NCI-H2107 treated with DMSO at 0.1 percent for 48 hours (cell line): ENCODE results near the gene SNAP25.

Experiments used
- DNase-seq: peaks from one replicate; lab custom pipeline; 2025; ENCODE audit not compliant: unreplicated experiment; lab: John Stamatoyannopoulos, UW

The SNAP25 gene

DNA sequence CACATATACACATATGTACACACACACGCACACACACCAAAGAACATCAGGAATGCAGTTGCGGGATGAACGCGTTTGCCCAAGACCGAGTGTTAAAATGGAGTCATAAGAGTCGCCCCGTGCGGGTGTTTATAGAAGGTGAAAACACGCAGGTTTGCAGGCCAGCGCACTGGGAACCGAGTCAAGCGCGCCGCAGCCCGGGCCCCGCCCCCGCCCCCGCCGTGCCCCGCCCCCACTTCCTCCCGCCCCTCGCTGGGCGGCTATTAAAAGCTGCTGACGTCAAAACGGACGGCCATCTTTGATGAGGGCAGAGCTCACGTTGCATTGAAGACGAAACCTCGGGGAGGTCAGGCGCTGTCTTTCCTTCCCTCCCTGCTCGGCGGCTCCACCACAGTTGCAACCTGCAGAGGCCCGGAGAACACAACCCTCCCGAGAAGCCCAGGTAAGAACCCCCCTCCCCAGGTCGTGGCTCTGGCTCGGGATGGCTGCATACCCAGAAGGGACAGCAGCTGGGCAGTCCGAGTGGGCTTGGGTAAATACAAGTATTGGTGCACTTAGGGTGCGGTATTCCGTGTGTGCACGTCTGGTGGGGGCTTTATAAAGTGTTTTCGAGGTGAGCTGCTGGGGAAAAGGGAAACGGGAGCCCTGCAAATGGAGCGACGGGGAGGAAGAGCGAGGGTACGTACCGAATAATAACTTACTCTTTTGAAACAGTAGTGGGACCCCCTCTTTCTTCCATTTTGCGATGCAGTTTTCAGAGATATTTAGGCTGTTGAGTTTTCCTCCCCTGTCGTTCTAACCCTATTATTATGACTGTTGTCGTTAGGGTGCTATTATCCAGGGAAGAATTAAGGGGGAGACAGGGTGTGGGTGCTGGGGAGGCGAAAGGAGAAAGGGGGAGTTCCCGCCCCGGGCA lies at the start of gene SNAP25:
TSS of gene SNAP25 (plus strand) at position 295 of the 916 bp plus-strand sequence. CDS start 56,662 bp downstream, outside the sequence.
- DNase-seq: peak; percentile 68

DNA sequence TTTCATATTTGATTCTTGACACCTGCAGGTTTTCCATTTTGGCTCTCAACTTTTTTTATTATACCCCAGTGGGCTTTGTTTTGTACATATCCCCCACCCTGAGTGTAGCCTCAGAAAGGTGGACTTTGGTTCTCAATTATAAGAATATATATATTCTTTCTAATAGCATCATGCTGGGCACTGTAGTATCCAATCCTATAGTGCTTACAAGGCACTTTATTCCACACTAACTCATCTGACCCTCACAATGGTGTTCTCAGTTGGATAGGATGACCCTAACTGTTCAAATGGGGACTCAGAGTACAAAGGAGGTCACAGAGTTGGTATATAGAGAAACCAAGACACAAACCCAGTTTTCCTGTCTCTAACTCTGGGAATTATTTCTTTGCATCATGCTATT lies 48.9 kb upstream of the SNAP25 start:
- DNase-seq: no peak

DNA sequence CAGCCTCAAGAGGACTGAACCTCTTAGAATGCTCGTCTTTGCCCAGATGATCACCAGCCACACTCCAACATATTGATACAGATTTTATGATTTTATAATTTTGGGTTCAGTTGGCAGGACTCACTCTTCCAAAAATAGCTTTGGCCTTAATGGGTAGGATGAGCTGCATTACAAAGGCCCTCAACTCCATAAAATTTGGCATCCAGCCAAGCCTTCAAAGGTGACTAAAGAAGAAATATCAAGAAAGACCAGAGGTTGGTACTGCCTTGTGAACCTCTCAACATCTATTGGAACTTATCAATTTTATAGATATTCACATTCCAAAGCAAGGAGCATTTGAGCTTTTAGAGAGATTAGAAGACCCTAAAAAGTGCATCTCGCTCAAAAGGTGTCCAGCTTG lies 48.4 kb upstream of the SNAP25 start:
- DNase-seq: no peak

DNA sequence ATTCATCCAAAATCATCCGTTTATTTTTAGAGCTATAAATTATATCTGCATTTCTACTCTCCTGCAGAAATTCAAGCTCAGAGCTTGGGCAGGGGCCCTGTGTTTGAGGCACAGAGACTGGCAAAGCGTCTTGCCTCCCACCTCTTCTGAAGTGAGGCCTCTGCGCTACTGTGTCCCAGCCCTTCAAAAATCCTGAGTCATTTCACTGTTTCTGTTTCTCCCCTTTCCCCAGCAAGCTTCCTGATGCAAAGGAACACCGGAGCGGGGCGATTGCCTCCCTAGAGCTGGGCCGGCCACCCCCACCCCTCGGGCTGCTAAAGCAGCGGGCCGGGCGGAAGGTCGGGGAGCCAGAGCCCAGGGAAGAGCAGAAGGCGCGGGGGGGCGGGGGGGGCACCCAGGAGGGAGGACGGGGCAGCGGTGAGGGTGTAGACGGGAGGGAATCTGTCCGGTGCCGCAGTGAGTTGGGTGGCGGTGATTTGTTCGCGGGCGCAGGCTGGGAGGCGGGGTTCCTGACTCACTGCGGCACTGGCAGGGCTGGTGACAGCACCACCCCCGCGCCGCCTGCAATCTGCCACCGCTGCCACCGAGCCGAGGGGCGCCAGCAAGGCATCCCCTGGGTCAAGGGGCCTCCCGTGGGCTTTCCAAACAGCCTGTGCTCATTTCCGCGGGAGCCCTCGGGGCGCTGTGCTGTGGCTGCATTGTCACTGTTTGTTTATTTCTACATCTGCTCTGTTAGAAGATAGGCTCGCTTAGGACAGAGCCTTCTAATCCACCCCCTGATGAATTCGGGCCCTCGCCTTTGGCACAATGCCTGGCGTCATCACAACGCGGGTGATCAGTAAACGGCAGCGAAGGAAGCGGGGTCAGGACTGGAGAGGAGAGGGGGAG lies 46.5 kb upstream of the SNAP25 start:
- peak; percentile 68 for DNase-seq

DNA sequence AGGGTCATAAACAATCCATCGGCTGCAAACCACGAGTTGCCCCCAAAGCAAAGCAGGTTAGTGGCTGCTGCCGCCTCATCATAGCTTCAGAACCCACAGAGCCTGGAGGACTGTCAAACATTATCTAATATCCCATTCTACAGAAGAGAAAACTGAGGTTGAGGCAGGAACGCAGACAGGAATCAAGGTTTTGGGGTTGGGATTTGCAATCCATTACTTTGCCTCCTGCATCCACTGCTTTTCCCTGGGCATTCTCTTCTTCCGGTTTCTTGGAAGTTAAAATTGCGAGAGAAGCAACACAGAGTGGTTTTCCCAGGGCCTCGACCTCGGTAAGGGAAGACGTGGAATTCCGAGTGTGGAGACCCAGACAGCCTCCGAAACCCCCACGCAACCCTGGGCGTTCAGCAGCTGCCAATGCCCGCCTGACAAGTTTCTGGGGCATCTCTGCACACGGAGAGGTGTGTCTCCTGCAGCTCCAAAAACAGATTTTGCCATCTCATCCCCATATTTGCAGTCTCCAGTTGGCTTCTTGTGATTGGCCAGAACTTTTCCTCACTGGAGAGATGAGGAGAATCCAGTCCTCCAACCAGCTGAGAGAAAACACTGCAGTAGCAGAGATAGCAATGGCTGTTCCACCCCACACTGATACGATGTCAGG lies 45.5 kb upstream of the SNAP25 start:
- DNase-seq: no peak

DNA sequence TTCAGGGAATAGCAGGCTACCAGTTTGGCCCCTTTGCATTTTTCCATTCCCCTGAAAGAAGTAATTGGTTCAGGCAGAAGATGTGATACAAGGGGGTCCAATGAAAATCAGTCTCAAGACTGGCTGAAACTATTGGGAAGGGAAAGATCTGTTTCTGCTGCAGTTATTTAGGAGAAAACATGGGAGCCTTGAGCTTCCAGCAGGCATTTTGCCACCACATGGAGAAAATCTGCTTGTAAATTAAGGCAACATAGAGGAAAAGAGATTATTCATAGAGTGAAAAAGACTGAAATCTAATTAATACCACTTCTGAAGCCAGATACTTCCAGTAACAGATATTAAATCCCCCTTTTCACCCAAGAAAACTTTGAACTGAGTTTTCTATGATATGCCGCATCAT lies 44.2 kb upstream of the SNAP25 start:
- DNase-seq: no peak

DNA sequence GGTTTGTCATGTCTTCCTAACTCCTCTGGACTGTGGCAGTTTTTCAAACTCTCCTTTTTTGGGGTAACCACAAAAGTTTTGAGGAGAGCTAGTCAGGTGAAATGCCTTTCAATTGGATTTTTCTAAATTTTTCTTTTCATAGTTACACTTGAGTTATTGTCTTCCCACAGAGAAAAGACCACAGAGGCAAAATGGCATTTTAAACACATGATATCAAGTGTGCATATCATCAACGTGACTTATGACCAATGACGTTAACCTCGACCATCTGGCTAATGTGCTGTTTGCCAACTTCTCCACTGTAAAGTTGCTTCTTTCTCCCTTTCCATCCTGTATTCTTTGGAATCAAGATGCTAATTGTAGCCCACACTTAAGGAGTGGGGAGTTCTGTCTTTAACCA lies 41.3 kb upstream of the SNAP25 start:
- DNase-seq: no peak

DNA sequence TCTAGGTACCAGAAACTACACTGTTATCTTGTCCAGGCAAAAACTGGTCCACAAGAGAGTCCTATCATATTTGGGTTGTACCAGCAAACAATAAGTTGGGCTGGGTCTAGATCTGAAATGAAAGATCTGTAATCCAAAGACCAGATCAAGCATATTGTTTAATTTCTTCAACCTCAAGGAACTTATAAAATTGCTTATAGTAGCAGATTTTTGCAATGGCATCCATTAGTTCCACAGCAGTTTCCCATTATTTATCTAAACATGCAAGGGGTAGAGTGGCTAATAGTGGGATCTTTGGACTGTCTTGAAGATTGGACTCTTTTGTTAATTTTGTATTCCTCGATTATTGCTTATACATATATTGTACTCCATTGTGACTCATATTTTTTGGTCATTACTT lies 40.5 kb upstream of the SNAP25 start:
- DNase-seq: no peak

DNA sequence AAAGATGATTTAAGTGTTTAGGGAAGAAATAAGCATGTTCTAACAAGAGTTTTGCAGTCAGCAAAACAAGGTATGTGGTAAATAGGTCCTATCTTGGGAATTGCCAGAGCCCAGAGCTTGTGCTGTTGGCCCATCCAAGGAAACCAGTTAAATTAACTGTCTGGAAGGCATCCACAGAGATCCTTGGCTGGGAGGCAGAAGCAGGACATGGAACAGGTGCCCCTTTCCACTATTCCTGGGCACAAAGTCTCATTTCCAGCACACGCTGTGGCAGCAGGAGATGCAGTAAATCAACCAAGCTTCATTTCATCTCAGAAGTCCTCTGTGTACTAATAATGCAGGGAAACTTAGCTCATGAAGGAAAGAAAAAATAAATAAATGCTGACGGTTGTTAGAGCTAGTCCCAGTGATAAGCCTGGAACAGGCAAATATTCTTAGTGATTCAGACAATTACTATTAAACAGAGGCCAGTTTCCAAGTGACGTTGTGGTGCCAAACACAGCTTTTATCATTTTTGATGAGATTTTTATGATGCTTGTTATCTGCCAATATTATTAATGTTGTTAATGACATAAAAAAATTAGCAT lies 39.8 kb upstream of the SNAP25 start:
- DNase-seq: no peak

DNA sequence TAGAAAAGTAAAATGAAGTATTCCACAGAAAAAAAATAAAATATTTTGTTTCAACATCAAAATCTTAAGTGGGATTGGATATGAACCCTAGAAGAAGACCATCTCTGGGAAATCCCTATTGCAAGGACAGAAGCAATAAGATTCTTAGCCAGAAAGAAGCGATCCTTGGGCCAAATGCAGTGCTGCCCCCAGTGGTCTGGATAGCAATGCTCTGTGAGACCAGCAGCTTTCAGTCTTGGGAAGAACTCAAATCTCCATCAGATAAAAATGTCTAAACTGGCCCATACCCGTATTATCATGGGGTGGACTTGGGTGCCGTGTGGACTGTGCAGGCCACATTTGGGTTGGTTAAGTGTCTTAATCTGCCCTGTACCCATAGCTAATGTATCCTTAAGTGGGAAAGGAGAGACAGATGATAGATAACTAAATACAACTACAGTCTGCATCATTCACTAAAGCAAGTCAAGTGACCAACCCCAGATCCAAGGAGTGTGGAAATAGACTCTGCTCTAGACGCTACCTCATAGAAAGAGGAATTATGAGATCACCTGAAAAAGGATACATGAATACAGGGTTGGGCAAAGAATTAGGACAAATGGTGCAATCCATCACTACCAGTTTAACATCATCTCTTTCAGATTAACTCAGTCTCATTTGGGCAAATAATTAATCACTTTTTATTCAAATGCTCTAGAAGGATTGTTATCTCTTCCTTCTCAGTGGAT lies 38.9 kb upstream of the SNAP25 start:
- no peak for DNase-seq

DNA sequence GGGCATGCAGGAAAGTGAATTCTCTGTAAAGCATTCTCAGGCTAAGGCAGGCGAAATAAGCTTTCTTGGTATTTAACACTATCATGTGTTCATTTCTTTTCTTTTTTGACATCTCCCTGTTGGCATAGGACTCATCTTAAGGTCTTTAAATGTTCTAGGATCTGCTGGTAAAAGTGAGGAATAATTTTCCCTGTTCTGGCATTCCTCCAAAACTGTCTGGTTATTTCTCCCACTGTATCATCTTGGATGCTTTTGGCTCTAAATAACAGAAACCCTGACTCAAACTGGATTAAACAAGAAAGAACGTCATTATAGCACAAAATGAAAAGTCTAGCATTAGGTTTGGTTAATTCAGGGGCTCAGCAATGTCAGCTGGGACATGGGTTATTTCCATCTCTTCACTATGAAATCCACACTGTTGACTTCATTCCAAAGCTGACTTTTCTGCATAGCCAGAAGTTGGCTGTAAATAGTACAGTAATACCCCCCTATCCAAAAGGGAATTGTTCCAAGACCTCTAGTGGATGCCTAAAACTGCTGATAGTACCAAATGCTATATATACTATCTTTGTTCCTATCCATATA lies 37.9 kb upstream of the SNAP25 start:
- no peak for DNase-seq

DNA sequence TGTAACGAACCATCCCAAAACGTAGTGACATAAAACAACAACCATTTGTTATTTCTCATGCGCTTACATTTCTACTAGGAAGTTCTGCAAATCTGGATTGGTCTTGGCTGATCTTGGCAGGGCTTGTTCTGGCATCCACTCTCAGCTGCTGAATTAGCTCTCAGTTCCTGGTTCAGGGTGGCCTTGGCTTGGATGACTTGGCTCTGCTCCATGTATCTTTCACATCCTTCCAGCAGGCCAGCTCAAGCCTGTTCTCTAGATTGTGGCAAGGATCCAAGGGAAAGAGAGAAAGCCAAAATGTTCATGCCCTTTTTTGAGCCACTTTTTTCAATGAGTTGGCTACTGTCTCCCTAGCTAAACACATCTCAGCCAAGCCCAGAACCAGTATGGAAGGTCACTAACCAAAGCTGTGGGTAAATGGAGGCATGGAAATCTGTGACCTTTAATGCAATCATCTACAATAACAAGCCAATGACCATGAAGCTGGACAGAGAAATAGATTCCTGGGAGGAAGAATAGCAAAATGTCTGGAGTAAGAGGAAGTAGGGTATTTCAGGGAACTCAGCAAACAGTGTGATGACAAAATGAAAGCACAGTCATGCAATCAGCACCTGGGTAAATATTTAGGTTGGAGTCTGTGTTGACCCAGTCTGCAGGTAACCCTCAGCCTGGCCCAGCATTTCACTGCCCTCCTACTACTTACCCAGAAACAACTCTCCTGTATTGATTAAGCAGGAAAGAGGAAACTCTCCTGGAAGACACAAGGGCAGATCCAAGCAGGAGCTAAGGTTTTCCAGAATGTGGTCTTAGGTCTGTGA lies 32.7 kb upstream of the SNAP25 start:
- no peak for DNase-seq

DNA sequence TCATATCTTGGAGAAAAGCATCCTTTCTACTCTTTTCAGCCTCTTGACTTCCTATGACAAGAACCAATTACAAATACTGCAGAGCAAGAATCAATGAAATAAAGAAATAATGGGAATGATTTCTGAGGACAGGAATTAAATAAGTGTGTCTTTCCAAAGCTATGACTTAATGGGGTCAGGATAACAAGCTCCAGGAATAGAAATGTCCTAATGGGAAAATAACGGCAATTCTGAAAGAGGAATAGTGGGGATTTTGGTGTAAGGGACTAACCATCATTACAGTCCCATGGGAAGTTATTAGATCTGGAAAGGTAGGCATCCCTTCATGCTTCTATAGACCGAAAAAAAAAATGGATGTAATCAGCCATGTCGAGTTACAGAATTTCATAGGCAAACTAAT lies 28.2 kb upstream of the SNAP25 start:
- DNase-seq: no peak

DNA sequence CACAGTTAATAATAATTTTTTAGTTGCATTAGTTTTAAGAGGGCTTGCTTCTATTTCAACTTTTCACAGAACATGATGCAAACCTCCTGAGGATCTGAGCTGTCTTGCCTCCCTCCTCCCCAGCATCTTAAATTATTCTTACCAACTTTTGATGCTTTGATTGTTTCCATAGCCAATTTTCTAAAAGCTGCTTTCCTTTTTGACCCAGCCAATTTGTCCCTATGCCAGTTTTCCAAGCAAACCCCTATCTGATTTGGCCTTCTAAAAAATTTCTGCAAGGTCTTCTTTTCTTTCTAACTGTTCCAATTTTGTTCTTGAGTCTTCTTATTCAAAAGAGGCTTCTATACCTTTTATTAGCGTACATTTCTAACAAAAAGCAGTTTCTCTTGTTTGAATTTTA lies 26.5 kb upstream of the SNAP25 start:
- no peak for DNase-seq

DNA sequence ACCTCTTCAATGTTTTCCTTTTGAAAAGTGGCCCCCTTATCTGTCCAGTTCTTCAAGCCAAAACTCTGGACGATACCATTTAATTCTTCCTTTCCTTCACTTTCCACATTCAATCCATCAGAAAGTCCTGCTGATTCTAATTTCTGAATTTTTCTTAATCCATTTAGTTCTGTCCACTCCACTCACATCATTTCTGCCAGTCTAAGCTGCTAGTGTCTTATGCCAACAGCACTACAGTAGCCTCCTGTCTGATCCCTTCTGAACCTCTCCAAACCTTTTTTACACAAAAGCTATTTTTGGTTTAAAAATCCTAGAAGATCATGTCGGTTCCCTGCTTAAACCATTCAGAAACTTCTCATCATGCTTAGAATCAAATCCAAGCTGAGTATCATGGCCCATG lies 24.5 kb upstream of the SNAP25 start:
- no peak for DNase-seq

DNA sequence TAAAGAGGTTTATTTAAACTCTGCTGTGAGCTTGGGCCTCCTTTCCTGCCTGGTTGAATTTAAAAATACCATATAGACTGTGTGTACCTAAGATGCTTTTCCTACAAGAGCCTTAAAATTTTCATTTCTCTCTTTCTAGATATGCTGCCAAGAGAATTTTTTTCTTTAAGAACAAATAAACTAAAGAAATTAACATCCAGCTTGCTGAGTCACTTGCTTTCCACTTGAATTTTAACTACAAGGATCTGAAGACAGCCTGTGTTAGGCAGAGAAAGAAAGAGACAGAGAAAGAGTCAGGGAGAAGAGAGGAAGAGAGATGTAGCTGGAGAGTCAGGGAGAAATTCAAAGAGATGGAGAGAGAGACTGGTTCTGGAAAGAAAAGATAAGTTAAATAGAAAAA lies 18.3 kb upstream of the SNAP25 start:
- DNase-seq: no peak

DNA sequence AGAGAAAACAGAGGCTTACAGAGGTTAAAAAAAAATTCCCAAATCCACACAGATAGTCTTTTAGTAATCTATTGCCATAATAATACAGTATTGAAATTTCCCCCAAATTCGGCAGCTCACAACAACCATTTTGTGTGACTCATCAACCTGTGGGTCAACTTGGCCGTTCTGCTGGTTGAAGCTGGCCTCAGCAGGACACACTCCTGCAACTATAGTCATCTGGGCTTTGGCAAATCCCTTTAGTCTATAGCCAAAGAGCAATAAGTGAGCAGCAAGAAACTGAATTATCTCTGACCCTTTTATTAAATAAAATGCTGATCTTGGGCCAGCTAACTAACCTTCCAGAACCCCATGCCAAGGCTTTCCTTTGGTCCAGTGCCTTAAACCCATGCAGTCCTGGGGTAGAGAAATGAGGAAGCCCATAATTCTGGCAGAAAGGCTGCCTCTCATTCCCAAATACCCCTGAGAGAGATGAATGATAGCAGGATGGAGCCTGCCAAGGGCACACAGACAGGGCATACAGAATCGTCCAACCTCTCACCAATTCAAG lies 17.2 kb upstream of the SNAP25 start:
- DNase-seq: no peak

DNA sequence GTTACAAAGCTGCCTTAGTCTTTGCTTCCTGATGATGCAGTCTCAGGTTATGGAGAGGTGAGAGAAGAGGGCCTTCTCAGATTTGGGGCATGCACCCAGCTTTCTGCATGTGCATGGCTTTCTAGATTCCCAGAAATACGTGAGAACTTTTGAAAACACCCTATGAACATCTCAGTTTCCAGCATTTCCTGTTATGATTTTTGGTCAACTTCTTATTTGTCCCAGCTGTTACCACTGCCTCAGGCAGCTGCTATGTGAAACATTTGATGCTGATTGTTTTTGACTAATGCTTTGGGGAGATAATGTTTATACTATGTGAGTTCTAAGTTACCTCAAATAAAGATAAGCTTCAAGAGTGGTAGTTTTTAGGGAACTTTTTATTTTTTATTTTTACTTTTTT lies 9.5 kb upstream of the SNAP25 start:
- no peak for DNase-seq

DNA sequence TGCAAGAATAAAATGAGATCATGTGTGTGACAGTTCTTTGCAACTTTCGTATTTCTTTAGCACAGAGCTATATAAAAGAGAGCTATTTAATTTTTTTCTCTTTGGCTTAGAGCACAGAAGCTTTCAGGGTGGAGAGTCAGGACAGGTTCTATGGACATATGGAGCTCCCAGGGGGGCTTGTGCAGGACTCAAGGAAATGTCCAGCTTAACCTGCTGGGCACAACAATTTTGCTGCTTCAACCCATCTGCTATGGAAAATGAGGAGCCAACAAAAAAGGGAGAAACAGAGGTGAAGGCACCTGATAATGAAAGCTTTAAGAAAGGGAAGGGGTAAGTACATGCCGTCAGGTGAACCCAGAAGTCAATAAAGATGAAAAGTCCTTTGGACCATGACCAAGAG lies 5.1 kb upstream of the SNAP25 start:
- no peak for DNase-seq
